ENCODE measurements around the gene SLC39A12.

GRCh38 chr10:17959870-17960269, 8.2 kb downstream of the SLC39A12 start:
- TF ChIP-seq CTCF (IDR thresholded peaks at IDR 0.05; ENCODE audit: insufficient read depth, low read depth, low read length) (no peak), EZH2 (IDR thresholded peaks at IDR 0.05; ENCODE audit: insufficient read depth, low read length) (no peak)
